ENCODE data around the gene FTMT.

FTMT gene

DNA sequence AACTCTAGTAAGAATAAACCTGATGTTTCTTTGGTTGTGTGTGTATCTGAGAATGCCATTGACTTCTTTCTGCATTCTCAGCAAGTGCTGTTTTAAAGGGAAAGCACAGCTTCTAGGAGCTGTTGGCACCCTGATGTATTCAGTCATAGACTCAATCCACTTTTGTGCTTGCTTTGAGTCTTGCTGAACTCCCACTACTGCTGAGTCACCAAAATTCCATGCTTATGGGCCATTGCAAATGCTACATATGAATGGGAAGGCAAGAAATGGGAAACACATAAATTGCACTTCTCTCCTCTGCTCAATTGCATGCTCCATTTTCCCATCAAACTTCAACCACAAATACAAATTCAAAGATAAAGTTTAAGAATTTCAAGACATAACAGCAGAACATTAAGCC, 9.8 kb upstream of the FTMT start:
- DNase-seq (ENCODE audit: insufficient read length, low spot score) (no peak), FAIRE-seq (no peak)
- TF ChIP-seq, protein P1, sequence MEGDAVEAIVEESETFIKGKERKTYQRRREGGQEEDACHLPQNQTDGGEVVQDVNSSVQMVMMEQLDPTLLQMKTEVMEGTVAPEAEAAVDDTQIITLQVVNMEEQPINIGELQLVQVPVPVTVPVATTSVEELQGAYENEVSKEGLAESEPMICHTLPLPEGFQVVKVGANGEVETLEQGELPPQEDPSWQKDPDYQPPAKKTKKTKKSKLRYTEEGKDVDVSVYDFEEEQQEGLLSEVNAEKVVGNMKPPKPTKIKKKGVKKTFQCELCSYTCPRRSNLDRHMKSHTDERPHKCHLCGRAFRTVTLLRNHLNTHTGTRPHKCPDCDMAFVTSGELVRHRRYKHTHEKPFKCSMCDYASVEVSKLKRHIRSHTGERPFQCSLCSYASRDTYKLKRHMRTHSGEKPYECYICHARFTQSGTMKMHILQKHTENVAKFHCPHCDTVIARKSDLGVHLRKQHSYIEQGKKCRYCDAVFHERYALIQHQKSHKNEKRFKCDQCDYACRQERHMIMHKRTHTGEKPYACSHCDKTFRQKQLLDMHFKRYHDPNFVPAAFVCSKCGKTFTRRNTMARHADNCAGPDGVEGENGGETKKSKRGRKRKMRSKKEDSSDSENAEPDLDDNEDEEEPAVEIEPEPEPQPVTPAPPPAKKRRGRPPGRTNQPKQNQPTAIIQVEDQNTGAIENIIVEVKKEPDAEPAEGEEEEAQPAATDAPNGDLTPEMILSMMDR (IDR thresholded peaks at IDR 0.05; ENCODE audit: insufficient read depth, missing control alignments), result no peak

DNA sequence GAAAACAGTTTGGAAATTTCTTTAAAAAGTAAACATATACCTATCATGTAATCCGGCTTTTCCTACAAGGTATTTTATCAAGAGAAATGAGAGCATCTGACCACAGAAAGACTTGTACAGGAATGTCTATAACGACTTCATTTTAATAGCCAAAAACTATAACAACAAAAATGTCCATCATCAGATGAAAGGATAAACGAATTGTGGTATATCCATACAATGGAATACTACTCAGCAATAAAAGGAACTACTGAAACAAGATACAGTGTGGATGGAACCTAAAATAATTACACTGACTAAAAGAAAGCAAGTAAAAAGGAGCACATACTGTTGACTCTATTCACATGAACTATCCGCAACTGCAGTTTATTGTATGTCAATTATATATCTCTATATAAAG, 1.4 kb upstream of the FTMT start:
- no peak for FAIRE-seq
- TF ChIP-seq, protein P1 (IDR thresholded peaks at IDR 0.05; ENCODE audit: insufficient read depth, missing control alignments), result no peak
- DNase-seq (ENCODE audit: insufficient read length, low spot score), result no peak

DNA sequence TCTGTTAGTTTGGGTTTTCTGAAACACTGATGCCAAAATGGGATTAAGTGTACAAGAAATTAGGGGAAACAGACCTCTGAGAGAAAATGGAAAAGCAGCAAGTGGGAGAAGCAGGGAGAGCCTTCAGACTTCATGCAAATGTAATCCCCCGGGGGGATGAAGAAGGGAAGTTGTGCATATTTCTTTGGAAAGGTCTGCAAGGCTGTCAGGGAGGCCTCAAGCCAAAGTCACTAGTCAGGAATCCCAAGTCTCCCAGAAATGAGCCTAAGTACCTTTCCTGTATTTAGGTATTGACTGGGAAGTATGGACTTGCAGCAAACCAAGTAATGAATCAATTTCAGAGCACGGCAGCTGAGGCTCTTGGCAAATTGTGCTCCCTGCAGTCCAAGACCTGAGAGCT, 2.2 kb downstream of the FTMT start:
- FAIRE-seq (no peak), DNase-seq (ENCODE audit: insufficient read length, low spot score) (no peak)
- TF ChIP-seq, protein P1 (IDR thresholded peaks at IDR 0.05; ENCODE audit: insufficient read depth, missing control alignments), result no peak

DNA sequence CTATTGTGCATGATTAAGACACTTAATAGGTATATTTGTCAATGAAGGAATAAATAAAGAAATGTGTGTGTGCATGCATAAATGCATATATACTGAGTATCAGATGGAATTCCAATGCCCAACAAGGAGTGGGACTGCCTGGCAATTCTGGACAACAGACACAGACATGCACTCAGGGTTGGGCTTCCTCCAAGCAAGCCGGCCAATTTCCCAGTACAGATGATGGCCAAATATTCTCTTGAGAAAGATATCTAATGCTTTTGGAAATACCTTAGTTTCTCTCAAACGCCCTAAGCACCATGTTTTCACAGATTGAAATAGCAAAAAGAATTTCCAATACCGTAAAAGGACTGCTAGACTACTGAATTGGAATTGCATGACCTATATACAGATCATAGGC, 11.1 kb downstream of the FTMT start:
- DNase-seq (ENCODE audit: insufficient read length, low spot score) (no peak), FAIRE-seq (no peak)
- TF ChIP-seq, protein P1 (IDR thresholded peaks at IDR 0.05; ENCODE audit: insufficient read depth, missing control alignments), result no peak

DNA sequence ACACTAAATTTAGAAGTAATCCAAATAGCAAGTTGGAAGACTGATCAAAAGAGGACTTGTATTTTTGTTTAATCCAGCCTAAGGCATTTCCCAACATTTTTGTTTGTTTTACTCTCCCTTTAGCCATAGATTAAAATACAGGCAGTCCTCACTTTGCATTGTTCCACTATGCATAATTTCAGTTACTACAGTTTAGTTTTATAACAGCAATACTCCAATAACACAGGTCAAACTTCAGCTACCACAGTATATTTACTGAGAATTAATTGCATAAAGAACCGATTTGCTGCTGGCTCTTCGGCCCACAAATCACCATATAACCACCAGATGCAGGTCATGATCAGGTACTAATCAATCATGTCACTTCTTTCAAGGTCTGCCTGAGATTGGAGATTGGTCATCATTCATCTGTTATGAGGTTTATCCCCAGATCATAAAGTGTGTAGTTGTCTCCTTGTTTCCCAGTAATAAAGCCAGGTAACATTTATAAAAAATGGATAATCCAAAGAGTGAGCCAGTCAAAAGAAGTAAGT, 12.1 kb downstream of the FTMT start:
- TF ChIP-seq, protein P1 (IDR thresholded peaks at IDR 0.05; ENCODE audit: insufficient read depth, missing control alignments), result no peak
- FAIRE-seq, result no peak
- DNase-seq (ENCODE audit: insufficient read length, low spot score), result no peak

DNA sequence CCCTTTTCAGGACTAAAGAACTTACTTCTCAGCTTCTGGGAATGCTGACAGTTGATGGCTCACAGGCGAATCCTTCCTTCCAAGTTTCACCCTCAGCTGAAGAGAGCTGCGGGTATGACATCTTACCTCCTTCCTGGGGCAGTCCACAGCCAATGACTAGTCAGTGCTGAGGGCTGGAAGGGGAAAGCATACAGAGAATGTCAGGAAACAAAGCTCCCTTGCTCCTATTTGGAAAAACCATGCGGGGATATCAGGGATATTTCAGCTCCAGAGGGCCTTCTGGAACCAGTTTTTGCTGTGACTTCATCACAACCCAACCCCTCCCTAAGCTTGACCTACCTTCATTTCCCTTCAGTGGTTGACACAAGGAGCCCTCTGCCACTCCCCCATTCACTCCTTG, 15.7 kb downstream of the FTMT start:
- TF ChIP-seq, protein P1 (IDR thresholded peaks at IDR 0.05; ENCODE audit: insufficient read depth, missing control alignments), result no peak
- FAIRE-seq, result no peak
- no peak for DNase-seq (ENCODE audit: insufficient read length, low spot score)

DNA sequence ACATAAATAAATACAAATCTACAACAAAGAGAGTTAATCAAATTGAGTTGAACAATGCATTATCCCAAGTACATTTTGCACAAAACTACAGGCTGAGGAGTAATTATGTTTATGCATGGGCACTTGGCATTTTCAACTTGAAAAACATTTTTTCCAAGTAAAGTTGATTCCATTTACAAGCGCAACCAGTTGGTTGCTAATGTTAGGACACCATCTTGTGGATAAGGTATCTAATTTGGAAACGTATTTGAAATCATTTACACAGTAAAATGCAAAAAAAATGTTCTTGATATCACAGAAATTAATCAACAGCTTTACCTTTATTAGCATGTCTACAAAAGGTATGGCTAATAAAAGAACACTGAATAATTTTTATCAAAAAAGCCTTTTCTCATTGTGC, 18.8 kb downstream of the FTMT start:
- TF ChIP-seq, protein P1 (IDR thresholded peaks at IDR 0.05; ENCODE audit: insufficient read depth, missing control alignments), result peak; percentile 53
- FAIRE-seq, result no peak
- no peak for DNase-seq (ENCODE audit: insufficient read length, low spot score)

Measured in D721Med (cell line).